Measurements from ENCODE around the gene GNAL.

The GNAL gene

GRCh38 chr18:11729556-11729955 lies 40.5 kb downstream of the GNAL start:
- FAIRE-seq, result no peak

DNA sequence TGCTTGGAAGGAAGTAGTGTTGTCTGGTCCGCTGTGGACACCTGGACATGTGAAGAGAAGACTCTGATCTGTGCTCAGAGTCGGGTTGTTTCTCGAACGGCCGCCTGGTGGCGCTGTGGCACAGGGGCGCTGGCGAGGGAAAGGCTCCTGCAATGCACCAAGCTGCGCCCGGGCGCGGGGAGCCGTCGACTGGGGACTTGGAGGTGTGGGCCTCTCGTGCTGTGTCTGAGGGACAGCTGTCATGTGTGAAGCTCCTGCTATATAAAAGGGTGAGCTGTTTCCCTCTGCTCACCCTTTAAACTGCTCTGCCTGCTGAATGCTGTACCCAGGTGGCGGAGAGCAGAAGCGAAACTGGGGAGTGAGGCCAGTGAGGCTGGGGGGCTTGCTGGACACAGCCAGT lies 44.0 kb downstream of the GNAL start:
- FAIRE-seq, result no peak

GRCh38 chr18:11736656-11737055 lies 47.6 kb downstream of the GNAL start:
- FAIRE-seq, result no peak

DNA sequence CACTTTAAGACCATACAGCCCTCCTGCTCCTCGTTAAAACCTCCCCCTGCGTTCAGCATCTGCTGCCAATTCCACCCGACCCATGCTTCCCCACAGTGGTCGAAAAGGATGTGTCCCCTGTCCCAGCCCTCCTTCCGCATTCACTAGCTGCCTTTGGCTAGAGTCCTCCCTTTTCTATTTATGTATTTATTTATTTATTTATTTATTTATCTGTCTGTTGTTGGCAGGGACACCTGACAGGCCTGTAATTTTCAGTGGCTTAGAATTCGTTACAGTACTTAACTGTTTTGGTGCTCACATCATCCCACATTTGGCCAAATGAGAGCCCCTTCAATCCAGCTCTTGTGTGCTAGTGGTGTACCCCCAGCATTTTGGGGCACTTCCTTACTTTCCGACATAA lies 50.8 kb downstream of the GNAL start:
- no peak for FAIRE-seq

GRCh38 chr18:11740461-11740860 lies 51.4 kb downstream of the GNAL start:
- no peak for FAIRE-seq

DNA sequence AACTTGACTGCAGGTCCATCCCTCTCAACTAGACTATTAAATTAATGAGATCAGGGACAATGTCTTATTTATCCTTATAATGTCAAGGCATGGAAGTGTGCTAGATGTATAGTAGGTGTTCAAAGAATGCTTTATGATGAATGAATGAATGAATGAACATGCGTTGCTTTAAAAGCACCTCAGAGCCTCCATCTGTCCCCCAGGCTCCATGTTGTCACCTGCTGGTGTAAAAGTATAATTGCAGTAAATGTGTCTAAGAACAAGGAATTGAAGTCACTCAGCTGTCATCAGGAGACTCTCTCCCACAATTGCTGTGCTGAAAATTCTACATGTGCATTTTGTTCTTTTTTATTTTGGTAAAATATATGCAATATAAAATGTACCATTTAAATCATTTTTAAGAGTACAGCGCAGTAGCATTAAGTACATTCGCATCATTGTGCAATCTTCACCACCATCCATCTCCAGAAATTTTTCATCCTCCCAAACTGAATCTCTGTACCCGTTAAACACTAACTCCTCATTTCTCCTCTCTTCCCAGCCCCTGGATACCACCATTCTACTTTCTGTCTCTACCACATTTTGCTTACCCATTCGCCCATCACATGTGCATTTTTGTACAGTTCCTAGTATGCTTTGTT lies 52.6 kb downstream of the GNAL start:
- FAIRE-seq, result no peak

DNA sequence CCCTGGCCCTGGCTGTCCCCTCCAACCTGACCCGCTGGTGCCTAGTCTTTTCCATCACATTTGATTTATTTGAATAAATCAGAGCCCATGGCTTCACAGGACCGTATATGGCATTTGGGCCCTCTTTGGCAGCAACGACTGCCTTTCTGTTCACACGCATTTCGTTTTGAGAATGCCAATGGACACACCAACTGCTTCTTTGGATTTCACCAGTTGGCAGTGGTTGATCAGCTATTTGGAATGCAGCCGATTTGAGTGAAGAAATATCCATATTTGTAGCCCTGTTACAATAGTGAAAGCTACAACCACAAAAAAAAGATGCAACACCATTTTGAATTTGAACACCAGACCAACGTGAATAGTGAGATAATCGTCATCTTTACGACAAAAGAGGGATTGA lies 56.5 kb downstream of the GNAL start:
- no peak for FAIRE-seq

- no peak for FAIRE-seq
These were observed 58.2 kb downstream of the GNAL start for GRCh38 chr18:11747286-11747685.

DNA sequence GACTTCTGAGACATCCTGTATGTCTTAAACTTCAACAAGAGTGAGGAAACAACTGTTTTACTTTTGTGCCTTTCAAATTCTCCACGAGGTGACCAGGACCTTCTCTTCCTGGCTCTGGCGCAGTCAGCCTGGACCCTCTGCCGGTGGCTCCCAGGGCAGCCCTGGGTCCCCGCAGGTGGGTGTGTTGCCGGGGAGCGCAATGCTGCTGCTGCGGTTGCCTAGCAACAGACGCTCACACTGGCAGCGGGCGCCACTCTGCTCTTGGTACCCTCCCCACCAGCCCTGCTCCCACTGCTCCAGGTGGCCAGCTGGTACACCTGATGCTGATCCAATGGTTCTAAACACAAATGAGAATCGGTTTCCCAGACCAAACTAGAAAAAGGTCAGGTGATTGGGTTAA lies 58.7 kb downstream of the GNAL start:
- no peak for FAIRE-seq

DNA sequence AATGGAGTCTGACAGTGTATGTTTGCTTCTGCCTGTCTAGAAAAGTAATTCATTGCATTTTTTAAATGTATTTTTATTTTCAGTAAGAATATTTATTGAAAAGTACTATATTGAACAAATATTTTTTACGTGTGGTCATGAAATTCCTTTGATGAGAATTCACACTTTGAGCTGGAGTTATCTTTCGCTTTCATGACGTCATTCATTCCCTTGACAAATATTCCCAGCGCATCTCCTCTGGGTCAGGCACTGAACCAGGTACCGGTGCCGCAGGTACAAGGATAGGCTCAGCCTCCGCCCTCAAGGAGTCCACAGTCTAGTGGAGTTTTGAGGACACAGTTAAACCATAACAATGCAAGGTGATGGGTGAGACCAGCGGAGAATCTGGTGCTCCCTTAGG lies 60.2 kb downstream of the GNAL start:
- FAIRE-seq, result no peak

- no peak for FAIRE-seq
These were observed 61.1 kb downstream of the GNAL start for GRCh38 chr18:11750171-11750570.

DNA sequence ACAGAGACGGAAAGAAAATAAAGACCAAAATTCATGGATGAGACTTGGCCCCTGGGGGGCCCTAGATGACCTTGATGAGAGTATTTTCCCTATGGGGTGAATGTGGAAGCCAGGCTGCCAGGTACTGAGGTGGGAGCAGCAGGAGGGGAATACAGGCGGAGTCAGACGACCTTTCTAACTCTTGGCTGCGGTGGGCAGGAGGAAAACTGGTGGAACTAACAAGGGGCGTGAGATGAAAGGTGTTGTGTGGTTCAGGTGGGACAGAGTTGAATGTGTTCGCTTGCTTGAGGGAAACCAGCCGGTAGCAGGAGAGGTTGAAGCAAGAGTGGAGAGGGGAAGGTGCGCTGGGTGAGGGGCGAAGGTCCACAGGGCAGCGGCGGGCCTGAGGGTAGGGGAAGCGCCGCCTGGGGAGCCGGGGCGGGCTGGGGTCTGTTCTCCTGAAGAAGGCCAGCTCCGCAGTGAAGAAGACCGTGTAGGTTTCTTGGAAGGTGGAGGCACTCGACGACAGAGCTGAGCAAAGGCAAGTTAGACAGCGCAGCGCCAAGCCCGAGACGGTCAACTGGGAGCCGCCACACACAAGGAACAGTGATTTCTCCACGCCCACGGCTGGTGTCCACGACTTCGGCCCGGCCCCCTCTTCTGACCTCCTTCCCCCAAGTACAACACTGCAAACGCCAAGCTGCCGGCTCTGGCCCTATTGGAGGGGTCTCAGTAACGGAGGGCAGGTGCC lies 61.7 kb downstream of the GNAL start:
- no peak for FAIRE-seq

DNA sequence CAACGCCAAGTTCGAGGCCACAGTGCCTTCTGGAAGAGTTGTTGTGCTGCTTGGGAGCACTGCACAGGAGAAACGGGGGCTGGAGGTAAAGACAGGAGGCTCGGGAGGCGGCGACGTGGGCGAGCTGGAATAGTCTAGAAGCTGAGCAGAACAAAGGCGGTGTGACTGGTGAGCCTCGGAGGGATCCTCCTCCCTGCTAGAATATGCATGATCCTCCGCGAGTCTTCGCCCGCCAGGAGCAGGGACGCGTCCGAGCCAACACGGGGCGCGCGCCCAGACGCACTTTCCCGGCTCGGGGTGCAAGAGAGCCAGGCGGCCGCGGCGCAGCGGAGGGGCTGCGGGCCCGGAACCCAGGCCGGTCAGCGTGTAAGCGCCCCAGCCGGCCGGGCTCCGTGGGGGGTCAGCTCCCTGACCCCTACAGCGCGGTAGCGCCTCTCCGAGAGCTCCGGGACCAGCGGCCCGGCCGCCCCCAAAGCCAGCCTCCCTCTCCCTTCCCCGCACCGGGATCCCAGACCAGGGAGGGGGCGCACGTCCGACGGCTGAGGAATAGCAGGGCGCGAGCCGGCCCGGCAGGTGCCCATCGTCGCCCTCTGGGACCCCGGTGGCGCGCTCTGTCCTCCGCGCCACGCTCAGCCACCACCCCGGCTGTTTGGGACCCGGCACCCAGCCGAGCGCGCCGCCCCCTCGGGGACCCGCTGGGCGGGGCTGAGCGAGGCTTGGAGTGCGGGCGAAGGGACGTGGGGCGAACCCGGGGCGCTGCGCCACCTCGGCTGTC lies 62.5 kb downstream of the GNAL start:
- no peak for FAIRE-seq

DNA sequence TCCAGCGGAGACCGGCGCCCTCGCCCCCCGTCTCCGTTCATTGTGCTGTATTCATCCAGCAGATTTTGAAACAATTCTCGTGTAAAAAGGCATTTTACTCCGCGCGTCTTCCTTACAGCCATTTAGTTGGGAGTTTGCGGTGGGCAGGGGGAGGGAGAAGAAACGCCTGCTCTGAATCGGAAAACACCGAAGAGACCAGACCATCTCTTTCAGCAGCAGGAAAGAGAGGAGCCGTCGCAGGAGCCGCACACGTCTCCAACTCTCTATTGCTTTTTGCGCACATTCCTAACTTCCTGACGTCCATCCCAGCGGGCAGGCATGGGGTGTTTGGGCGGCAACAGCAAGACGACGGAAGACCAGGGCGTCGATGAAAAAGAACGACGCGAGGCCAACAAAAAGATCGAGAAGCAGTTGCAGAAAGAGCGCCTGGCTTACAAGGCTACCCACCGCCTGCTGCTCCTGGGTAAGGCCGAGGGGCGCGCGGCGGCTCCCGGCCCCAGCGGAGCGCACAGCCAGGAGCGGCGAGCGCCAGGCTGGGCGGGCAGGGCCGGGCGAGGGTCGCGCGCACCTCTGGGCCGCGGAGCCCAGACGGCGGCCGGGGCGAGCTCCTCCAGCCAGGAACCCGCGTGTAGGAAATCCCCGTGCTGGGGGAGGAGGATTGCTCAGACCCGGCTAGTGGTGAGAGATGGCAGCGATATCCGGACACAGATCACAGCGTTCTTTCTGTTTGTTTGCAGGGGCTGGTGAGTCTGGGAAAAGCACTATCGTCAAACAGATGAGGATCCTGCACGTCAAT lies 63.2 kb downstream of the GNAL start:
- FAIRE-seq, result no peak

DNA sequence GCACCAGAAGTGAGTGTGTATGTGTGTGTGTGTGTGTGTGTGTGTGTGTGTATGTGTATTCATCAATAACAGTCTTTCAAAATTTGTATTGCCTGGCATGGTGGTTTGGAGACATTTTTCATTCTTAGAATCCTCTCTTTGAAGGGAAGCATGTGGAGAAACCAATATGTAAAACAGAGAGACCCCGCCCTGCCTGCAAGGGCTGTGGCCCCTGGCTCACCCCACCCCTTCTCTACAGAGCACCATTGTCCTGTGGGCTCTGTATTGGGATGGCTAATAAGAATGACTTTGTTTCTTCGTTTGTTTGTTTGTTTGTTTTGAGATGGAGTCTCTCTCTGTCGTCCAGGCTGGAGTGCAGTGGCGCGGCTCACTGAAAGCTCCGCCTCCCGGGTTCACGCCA lies 65.9 kb downstream of the GNAL start:
- FAIRE-seq, result no peak

GRCh38 chr18:11757084-11757590 lies 68.1 kb downstream of the GNAL start:
- FAIRE-seq, result no peak

GRCh38 chr18:11759456-11759855 lies 70.4 kb downstream of the GNAL start:
- no peak for FAIRE-seq

DNA sequence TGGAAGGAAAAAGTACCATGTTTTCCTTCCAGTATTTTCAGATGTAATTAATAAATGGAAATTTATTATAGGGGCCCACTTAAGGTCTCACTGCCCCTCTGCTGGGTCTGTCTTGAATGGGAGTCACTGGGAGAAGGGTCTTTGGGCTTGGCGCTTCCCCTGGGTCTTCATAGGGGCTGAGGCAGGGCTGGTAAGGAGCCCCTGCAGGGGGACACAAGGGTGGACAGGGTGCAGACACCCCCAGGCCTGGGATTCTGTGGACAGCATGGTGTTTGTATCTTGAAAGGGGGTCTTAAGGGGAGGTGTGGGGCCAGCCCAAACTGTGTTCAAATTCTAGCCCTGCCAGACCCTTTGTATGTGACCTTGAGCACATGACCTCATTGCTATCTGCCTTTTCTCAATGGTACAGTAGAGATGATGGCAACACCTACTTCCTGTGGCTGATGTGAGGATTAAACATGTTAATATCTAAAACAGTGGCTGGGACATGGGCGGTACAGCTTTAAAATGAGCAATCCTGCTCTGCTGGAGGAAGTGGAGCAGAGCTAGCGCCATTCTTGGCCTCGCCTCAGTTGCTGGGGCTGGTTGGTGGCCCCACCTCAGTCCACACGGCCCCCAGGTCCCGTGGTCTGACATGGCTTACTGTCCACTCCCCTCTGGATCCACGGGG lies 71.6 kb downstream of the GNAL start:
- no peak for FAIRE-seq

DNA sequence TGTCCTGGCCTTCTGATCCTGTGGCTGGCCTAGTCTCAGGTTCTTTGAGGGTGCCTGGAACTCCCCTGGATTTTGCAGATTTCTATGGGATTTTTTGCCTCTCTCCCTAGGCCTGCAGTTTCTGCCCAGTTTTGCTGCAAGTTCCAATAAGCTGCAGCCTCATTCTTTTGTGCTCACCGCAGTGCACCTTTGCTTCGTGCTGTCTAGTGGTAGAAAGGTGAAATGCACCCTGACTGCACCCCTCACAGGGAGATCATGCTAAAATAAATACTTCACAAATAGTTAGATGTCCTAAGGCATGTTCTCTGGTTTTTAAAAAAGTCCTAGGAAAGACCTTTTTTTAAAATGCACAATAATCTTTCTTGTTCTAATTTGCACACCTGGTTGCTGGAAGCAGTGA lies 72.5 kb downstream of the GNAL start:
- FAIRE-seq, result no peak

- no peak for FAIRE-seq
These were observed 73.4 kb downstream of the GNAL start for GRCh38 chr18:11762429-11762828.

DNA sequence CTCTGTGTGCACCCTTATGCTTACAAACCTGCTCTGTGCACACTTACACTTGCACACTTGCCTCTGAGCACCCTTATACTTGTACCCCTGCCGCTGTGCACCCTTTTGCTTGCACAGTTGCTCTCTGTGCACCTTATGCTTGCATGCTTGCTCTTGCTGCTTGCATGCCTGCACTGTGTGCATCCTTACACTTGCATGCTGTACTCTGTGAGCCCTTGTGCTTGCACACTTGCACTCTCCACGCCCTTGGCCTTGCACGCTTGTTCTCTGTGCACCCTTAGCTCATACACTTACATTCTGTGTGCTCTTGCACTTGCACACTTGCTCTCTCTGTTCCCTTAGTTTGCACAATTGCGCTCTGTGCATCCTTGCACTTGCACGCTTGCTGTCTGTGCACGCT lies 78.3 kb downstream of the GNAL start:
- no peak for FAIRE-seq

GRCh38 chr18:11767935-11768334 lies 78.9 kb downstream of the GNAL start:
- FAIRE-seq, result no peak

Measured in islet of Langerhans (tissue), 1 donor.